A673 (cell line): ENCODE results near the gene C1QB. TPM values are rescaled to one million over a fixed set of nuclear protein-coding genes. Genes with fewer than 3 reads are reported as not detected.

Source experiments
- BruUV-seq: library from RNA; stranded (reverse); fragments of 400-500 nt; replicated peaks from 2 replicates; lab custom pipeline; 2021; lab: Mats Ljungman, UMichigan
- CTCF ChIA-PET: fragments of 300-600 bp; sonication (Branson Sonifier 250); formaldehyde crosslinking; loops from one replicate; lab custom pipeline; 2022; ENCODE audit warnings: antibody characterized with exemption; lab: Charles Lee
- POLR2A ChIA-PET: fragments of 300-600 bp; sonication (Branson Sonifier 250); formaldehyde crosslinking; loops from one replicate; lab custom pipeline; 2022; ENCODE audit warnings: antibody characterized with exemption; ENCODE audit not compliant: low non-redundant PET; lab: Charles Lee
- DNase-seq: peaks from one replicate; pipeline ENCODE4 v3.0.0-alpha.2; 2015; ENCODE audit warnings: low spot score
- H3K27ac ChIP-seq: fragments of 200-600 bp; sonication (generic); 2 replicates; pipeline ENCODE4 v1.5.1; 2016; ENCODE audit warnings: mixed run types, low read depth, mild to moderate bottlenecking, mixed read lengths, antibody characterized with exemption, low read length; ENCODE audit not compliant: poor library complexity, severe bottlenecking
- H3K27me3 ChIP-seq: fragments of 200-600 bp; sonication (generic); replicated peaks from 2 replicates; pipeline ENCODE4 v1.6.1; 2017; ENCODE audit warnings: mixed run types, low read depth, mild to moderate bottlenecking, mixed read lengths, antibody characterized with exemption, low read length; ENCODE audit not compliant: insufficient read depth, poor library complexity
- H3K36me3 ChIP-seq: fragments of 200-600 bp; sonication (generic); 2 replicates; pipeline ENCODE4 v1.6.1; 2016; ENCODE audit warnings: mixed run types, mild to moderate bottlenecking, mixed read lengths, antibody characterized with exemption, low read length; ENCODE audit not compliant: insufficient read depth, poor library complexity, severe bottlenecking
- H3K4me1 ChIP-seq: fragments of 200-600 bp; sonication (generic); 2 replicates; pipeline ENCODE4 v1.6.1; 2017; ENCODE audit warnings: mixed run types, mild to moderate bottlenecking, mixed read lengths, antibody characterized with exemption, low read length; ENCODE audit not compliant: insufficient read depth, poor library complexity, severe bottlenecking
- H3K4me3 ChIP-seq: fragments of 200-600 bp; sonication (generic); 2 replicates; pipeline ENCODE4 v1.5.1; 2016; ENCODE audit warnings: low read depth, mixed run types, mild to moderate bottlenecking, mixed read lengths, low read length; ENCODE audit not compliant: poor library complexity, severe bottlenecking
- H3K9me3 ChIP-seq: fragments of 200-600 bp; sonication (generic); 2 replicates; pipeline ENCODE4 v1.6.1; 2016; ENCODE audit warnings: mixed run types, low read depth, mild to moderate bottlenecking, mixed read lengths, antibody characterized with exemption, low read length; ENCODE audit not compliant: poor library complexity, severe bottlenecking
- CTCF ChIP-seq: fragments of 300-800, 200-600 bp; sonication (generic); conservative IDR thresholded peaks from 2 replicates; pipeline ENCODE4 v1.5.1; 2017; ENCODE audit warnings: low read depth, mild to moderate bottlenecking, antibody characterized with exemption, low read length, moderate library complexity, mixed read lengths
- EZH2 ChIP-seq: fragments of 200-600 bp; sonication (generic); IDR thresholded peaks from 2 replicates; pipeline ENCODE4 v1.6.1; 2017; ENCODE audit warnings: borderline replicate concordance, low read depth, mild to moderate bottlenecking, mixed read lengths, antibody characterized with exemption, low read length; ENCODE audit not compliant: poor library complexity, severe bottlenecking
- intact Hi-C: fragments of 100-400 bp; cut with micrococcal nuclease; formaldehyde crosslinking; loops from one replicate; pipeline ENCODE4 v1.10.0; 2022; ENCODE audit not compliant: unreplicated experiment
- total RNA-seq: library from RNA; stranded (reverse); gene quantifications from 2 replicates; pipeline ENCODE4 v1.2.3, GENCODE V29; 2021

The C1QB gene
- total RNA-seq, 1 experiment from 2014 or later: not detected

- no TSS peak for BruUV-seq
- intact Hi-C loops: no loop called here
- H3K27ac ChIP-seq: no peak overlapping the region
- H3K4me3 ChIP-seq: no peak overlapping the region
- CTCF ChIA-PET: no interaction called here
- H3K27me3 ChIP-seq: peaks cover 86% of the 10 kb centered on the region
- no peak for DNase-seq
- TF ChIP-seq EZH2 (no peak), CTCF (no peak)
- no peaks in the 10 kb centered on the region for H3K9me3 ChIP-seq
- POLR2A ChIA-PET: no interaction called here
- no peaks in the 10 kb centered on the region for H3K36me3 ChIP-seq
- no peaks in the 10 kb centered on the region for H3K4me1 ChIP-seq
Observed at GRCh38 chr1:22615886-22616285, 37.1 kb upstream of the C1QB start.

GRCh38 chr1:22616571-22616970 is 36.5 kb upstream of the C1QB start:
- Histone ChIP-seq H3K4me3 (no peak overlapping the region), H3K9me3 (no peaks in the 10 kb centered on the region), H3K27ac (no peak overlapping the region), H3K36me3 (no peaks in the 10 kb centered on the region), H3K4me1 (no peaks in the 10 kb centered on the region), H3K27me3 (peaks cover 87% of the 10 kb centered on the region)
- intact Hi-C loops: no loop called here
- BruUV-seq: no TSS peak
- ChIA-PET POLR2A (no interaction called here), CTCF (no interaction called here)
- no peak for TF ChIP-seq EZH2
- no peak for TF ChIP-seq CTCF
- no peak for DNase-seq

- DNase-seq: no peak
- Histone ChIP-seq H3K27me3 (peaks cover 88% of the 10 kb centered on the region), H3K36me3 (no peaks in the 10 kb centered on the region), H3K4me3 (no peak overlapping the region), H3K27ac (no peak overlapping the region), H3K4me1 (no peaks in the 10 kb centered on the region), H3K9me3 (no peaks in the 10 kb centered on the region)
- no TSS peak for BruUV-seq
- ChIA-PET POLR2A (interaction anchor here (0.6 kb wide), 1 partner anchor 82 kb away, joined by 3 read pairs; no protein-coding TSS in a partner anchor), CTCF (no interaction called here)
- intact Hi-C loops: no loop called here
- TF ChIP-seq EZH2 (no peak), CTCF (no peak)
Observed at GRCh38 chr1:22618056-22618455, 35.0 kb upstream of the C1QB start.
